Colonic mucosa (tissue), 4 donors: ENCODE results near the gene IDUA. TPM values are rescaled to one million over a fixed set of nuclear protein-coding genes. Genes with fewer than 3 reads are reported as not detected.
"Not testable (repeated sequence)": the region's sequence is repeated elsewhere in the genome, so short reads cannot be mapped to it uniquely, and the experiment has no call there.

Source experiments
- DNase-seq: peaks from one replicate; pipeline ENCODE4 v3.0.0-alpha.2; 2020
- H3K27ac ChIP-seq: fragments of 200-600 bp; one replicate; pipeline ENCODE4 v1.8.0; 2021
- H3K27me3 ChIP-seq: fragments of 200-600 bp; one replicate; pipeline ENCODE4 v1.8.0; 2021
- H3K36me3 ChIP-seq: fragments of 200-600 bp; one replicate; pipeline ENCODE4 v1.8.0; 2021
- H3K4me1 ChIP-seq: fragments of 200-600 bp; one replicate; pipeline ENCODE4 v1.8.0; 2021; ENCODE audit warnings: mild to moderate bottlenecking
- H3K4me3 ChIP-seq: fragments of 200-600 bp; one replicate; pipeline ENCODE4 v1.8.0; 2021
- H3K9ac ChIP-seq, 2 donors: one replicate each; pipeline ENCODE4 v1.7.0; 2013; ENCODE audit warnings: control low read depth in 2 of 2, low read depth in 2 of 2, low read length in 2 of 2
- H3K9me3 ChIP-seq: fragments of 200-600 bp; one replicate; pipeline ENCODE4 v1.8.0; 2021
- intact Hi-C: fragments of 100-400 bp; cut with DNase I; formaldehyde crosslinking; loops from one replicate; pipeline ENCODE4 v1.14.1; 2022
- total RNA-seq, 2 donors: library from RNA; stranded (reverse); fragmentation: NEBNext Ultra II Directional in 1 of 2; extraction: Animal tissue kit (Norgen Biotek cat#: 25700) in 1 of 2; gene quantifications; one replicate each; pipeline ENCODE4 v1.2.1, GENCODE V29; 2021
- TF ChIP-seq, protein P1 (sequence below): fragments of 200-600 bp; IDR thresholded peaks from one replicate; pipeline ENCODE4 v1.8.0; 2022; ENCODE audit warnings: antibody characterized with exemption, mild to moderate bottlenecking
- donor health status: healthy.
- donor health status: DM: no; HTN: no; CAD: no.
- donor health status: DM: no; HTN: no; CAD: no.

Gene IDUA
- total RNA-seq, 2 donors from 2014 or later: 18.8 to 22.4 TPM

DNA sequence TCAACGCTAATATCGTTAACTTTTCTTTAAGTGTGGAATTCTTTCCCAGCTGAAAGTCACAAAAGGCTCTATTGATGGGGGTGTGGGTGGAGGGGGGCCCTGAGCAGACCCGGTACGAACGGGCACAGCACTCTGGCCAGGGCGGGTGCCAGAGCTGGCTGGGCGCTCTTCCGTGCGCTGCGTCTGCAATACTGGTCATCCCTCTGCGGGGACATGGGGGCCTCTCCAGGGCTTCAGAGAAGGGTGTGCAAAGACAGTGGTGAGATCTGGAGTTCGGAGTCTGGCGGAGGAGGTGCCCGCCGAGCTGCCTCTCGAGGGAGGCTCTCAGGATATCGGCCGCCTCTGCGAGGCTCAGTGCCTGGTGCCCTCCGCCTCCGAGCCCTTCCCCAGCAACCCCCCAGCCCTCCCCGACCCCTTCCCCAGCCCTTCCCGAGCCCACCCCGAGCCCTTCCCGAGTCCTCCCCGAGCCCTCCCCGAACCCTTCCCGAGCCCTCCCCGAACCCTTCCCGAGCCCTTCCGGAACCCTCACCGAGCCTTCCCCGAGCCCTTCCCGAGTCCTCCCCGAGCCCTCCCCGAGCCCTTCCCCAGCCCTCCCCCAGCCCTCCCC, 58.9 kb downstream of the IDUA start:
- peaks cover 14% of the 10 kb centered on the region for H3K27me3 ChIP-seq

DNA sequence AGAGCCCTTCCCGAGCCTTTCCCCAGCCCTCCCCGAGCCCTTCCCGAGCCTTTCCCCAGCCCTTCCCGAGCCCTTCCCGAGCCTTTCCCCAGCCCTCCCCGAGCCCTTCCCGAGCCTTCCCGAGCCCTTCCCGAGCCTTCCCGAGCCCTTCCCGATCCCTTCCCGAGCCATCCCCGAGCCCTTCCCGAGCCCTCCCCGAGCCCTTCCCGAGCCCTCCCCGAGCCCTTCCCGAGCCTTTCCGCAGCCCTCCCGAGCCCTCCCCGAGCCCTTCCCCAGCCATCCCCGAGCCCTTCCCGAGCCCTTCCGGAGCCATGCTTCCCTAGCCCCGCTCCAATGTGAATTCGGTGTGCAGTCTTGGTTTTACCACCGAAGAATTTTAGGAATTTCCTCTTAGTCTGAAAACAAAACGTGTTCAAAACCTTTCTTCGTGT, 59.8 kb downstream of the IDUA start:
- Histone ChIP-seq H3K9ac (peak overlapping the region in 1 of 2 donors; percentile 44), H3K4me1 (peaks cover 12% of the 10 kb centered on the region), H3K4me3 (peak overlapping the region; percentile 14), H3K27me3 (peaks cover 14% of the 10 kb centered on the region)
- intact Hi-C loops, H3K27ac ChIP-seq, H3K36me3 ChIP-seq, H3K9me3 ChIP-seq: not testable (repeated sequence)
- peak; percentile 84 for DNase-seq

More for the DNA sequence above, 58.9 kb downstream of the IDUA start:
- H3K27ac ChIP-seq: no peak overlapping the region
- H3K9ac ChIP-seq: no peak overlapping the region
- no peak for DNase-seq
- no peak overlapping the region for H3K4me3 ChIP-seq
- no peaks in the 10 kb centered on the region for H3K9me3 ChIP-seq
- intact Hi-C loops: no loop called here
- TF ChIP-seq, protein P1, sequence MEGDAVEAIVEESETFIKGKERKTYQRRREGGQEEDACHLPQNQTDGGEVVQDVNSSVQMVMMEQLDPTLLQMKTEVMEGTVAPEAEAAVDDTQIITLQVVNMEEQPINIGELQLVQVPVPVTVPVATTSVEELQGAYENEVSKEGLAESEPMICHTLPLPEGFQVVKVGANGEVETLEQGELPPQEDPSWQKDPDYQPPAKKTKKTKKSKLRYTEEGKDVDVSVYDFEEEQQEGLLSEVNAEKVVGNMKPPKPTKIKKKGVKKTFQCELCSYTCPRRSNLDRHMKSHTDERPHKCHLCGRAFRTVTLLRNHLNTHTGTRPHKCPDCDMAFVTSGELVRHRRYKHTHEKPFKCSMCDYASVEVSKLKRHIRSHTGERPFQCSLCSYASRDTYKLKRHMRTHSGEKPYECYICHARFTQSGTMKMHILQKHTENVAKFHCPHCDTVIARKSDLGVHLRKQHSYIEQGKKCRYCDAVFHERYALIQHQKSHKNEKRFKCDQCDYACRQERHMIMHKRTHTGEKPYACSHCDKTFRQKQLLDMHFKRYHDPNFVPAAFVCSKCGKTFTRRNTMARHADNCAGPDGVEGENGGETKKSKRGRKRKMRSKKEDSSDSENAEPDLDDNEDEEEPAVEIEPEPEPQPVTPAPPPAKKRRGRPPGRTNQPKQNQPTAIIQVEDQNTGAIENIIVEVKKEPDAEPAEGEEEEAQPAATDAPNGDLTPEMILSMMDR: no peak
- no peaks in the 10 kb centered on the region for H3K36me3 ChIP-seq
- peaks cover 12% of the 10 kb centered on the region for H3K4me1 ChIP-seq

DNA sequence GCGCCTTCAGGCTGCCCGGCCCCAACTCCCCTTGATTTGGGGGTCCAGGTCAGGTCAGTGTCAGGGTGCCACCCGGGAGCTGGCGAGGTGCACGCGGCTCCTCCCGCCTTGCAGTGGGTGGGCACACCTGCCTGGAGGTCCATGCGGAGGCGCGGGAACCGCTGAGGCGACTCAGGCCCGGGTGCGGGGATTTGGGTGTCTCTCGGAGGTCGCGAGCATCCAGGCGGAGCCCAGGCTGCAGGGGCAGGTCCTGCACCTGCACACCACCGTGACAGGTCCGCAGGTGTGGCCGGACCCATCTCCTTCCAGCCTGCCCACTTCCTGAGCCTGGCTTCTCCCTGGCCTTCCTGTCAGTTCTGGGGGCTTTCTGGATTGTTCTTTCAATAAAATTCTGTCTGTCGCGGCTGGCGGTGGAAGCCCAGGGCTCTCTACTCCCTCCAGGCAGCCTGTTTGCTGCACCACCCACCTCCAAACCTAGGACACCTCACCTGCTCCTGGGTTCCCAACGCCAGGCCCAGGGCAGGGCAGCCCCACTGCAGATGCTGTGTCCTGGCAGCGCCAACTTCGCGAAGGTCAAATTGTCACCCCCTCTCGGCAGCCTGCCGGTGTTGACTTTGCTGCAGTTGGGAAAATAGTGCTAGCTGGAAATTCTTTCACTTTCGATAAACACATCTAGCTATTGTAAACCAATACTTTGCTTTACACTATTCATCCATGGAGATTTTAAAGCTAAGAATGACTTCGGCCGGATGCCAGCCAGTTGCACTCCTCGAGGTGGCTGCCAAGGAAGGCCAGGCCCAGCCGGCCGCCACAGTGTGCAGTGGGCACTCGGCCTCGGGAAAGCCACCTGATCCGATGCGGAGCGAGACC, 60.5 kb downstream of the IDUA start:
- intact Hi-C loops: no loop called here
- H3K27ac ChIP-seq: no peak overlapping the region
- peaks cover 14% of the 10 kb centered on the region for H3K27me3 ChIP-seq
- peak overlapping the region; percentile 35 to 55 for H3K9ac ChIP-seq
- peak overlapping the region; percentile 14 for H3K4me3 ChIP-seq
- TF ChIP-seq, protein P1: no peak
- no peaks in the 10 kb centered on the region for H3K36me3 ChIP-seq
- peak; percentile 49 for DNase-seq
- H3K9me3 ChIP-seq: no peaks in the 10 kb centered on the region
- H3K4me1 ChIP-seq: peaks cover 12% of the 10 kb centered on the region

- peaks cover 12% of the 10 kb centered on the region for H3K4me1 ChIP-seq
These were observed 61.3 kb downstream of the IDUA start for GRCh38 chr4:1047976-1048772.

GRCh38 chr4:1048773-1049590, 62.1 kb downstream of the IDUA start:
- Histone ChIP-seq H3K27me3 (peaks cover 13% of the 10 kb centered on the region), H3K4me1 (peaks cover 7% of the 10 kb centered on the region), H3K9ac (no peak overlapping the region), H3K36me3 (no peaks in the 10 kb centered on the region), H3K27ac (no peak overlapping the region), H3K9me3 (no peaks in the 10 kb centered on the region), H3K4me3 (no peak overlapping the region)
- TF ChIP-seq, protein P1: no peak
- no peak for DNase-seq
- intact Hi-C loops: no loop called here

More at GRCh38 chr4:1047976-1048772, 61.3 kb downstream of the IDUA start:
- DNase-seq: no peak
- Histone ChIP-seq H3K9ac (peak overlapping the region; percentile 35 to 55), H3K27me3 (peaks cover 14% of the 10 kb centered on the region), H3K4me3 (peak overlapping the region; percentile 14), H3K36me3 (no peaks in the 10 kb centered on the region), H3K9me3 (no peaks in the 10 kb centered on the region), H3K27ac (no peak overlapping the region)
- intact Hi-C loops: no loop called here
- TF ChIP-seq, protein P1: no peak
